Caco-2 (cell line): ENCODE data around the gene FRMD3. TPM values are rescaled to one million over a fixed set of nuclear protein-coding genes. Genes with fewer than 3 reads are reported as not detected.

Source experiments
- BruUV-seq: library from RNA; stranded (reverse); fragments of 400-500 nt; replicated peaks from 2 replicates; lab custom pipeline; 2021; lab: Mats Ljungman, UMichigan
- CTCF ChIA-PET: fragments of 300-600 bp; sonication (Branson Sonifier 250); formaldehyde crosslinking; loops from one replicate; lab custom pipeline; 2022; ENCODE audit warnings: antibody characterized with exemption; lab: Charles Lee
- POLR2A ChIA-PET: fragments of 300-600 bp; sonication (Branson Sonifier 250); formaldehyde crosslinking; loops from one replicate; lab custom pipeline; 2022; ENCODE audit warnings: antibody characterized with exemption; lab: Charles Lee
- DNase-seq, 2 experiments: peaks; one replicate each; pipeline versions ENCODE4 v3.0.0 to v3.0.0-alpha.2; 2020 to 2022
- H3K27me3 ChIP-seq: replicated peaks from 2 replicates; pipeline ENCODE4 v1.6.0; 2011; ENCODE audit warnings: low read length; ENCODE audit not compliant: control insufficient read depth, insufficient read depth
- H3K36me3 ChIP-seq: 2 replicates; pipeline ENCODE4 v1.5.1; 2011; ENCODE audit warnings: low read length; ENCODE audit not compliant: control insufficient read depth, insufficient read depth
- H3K4me1 ChIP-seq: fragments of 250-450 bp; sonication (Bioruptor Pico); 2 replicates; pipeline ENCODE4 v1.5.1; 2020; ENCODE audit warnings: mild to moderate bottlenecking
- H3K4me3 ChIP-seq: 2 replicates; pipeline ENCODE4 v1.5.1; 2011; ENCODE audit warnings: low read depth, mild to moderate bottlenecking, control low read depth, low read length
- H3K9me3 ChIP-seq: fragments of 250-450 bp; sonication (Bioruptor Pico); 2 replicates; pipeline ENCODE4 v1.5.1; 2020; ENCODE audit warnings: mild to moderate bottlenecking, moderate library complexity
- H3K27ac Mint-ChIP-seq: one replicate; pipeline ENCODE4 v1.8.0; 2022; ENCODE audit warnings: mixed read lengths; ENCODE audit not compliant: unreplicated experiment
- H3K27me3 Mint-ChIP-seq: one replicate; pipeline ENCODE4 v1.8.0; 2022; ENCODE audit warnings: mixed read lengths; ENCODE audit not compliant: insufficient read depth, unreplicated experiment
- H3K36me3 Mint-ChIP-seq: one replicate; pipeline ENCODE4 v1.8.0; 2022; ENCODE audit warnings: mild to moderate bottlenecking, mixed read lengths; ENCODE audit not compliant: insufficient read depth, unreplicated experiment
- H3K4me1 Mint-ChIP-seq: one replicate; pipeline ENCODE4 v1.8.0; 2022; ENCODE audit warnings: low read depth, mixed read lengths; ENCODE audit not compliant: unreplicated experiment
- H3K4me3 Mint-ChIP-seq: one replicate; pipeline ENCODE4 v1.8.0; 2022; ENCODE audit warnings: mild to moderate bottlenecking, moderate library complexity, mixed read lengths; ENCODE audit not compliant: unreplicated experiment
- H3K9me3 Mint-ChIP-seq: one replicate; pipeline ENCODE4 v1.8.0; 2022; ENCODE audit warnings: mixed read lengths; ENCODE audit not compliant: unreplicated experiment
- intact Hi-C: fragments of 100-400 bp; cut with micrococcal nuclease; formaldehyde crosslinking; loops from one replicate; pipeline ENCODE4 v1.10.0; 2022; ENCODE audit not compliant: unreplicated experiment
- total RNA-seq: library from RNA; stranded (reverse); gene quantifications from 2 replicates; pipeline ENCODE4 v1.2.3, GENCODE V29; 2022
- TF ChIP-seq, protein P1 (sequence below), 2 experiments: fragments of 200-600 bp in 1 of 2; IDR thresholded peaks; 1 replicate in 1 of 2; 2 replicates in 1 of 2; pipeline versions ENCODE4 v1.5.1 to v1.8.0; 2011 to 2022; ENCODE audit warnings: antibody characterized with exemption in 1 of 2, control low read depth in 1 of 2, inconsistent platforms in 1 of 2, low read depth in 1 of 2, low read length in 1 of 2, mild to moderate bottlenecking in 1 of 2, moderate library complexity in 1 of 2; ENCODE audit not compliant: insufficient read depth in 1 of 2, severe bottlenecking in 1 of 2, unreplicated experiment in 1 of 2

FRMD3 gene
- total RNA-seq, 1 experiment from 2014 or later = not detected

DNA sequence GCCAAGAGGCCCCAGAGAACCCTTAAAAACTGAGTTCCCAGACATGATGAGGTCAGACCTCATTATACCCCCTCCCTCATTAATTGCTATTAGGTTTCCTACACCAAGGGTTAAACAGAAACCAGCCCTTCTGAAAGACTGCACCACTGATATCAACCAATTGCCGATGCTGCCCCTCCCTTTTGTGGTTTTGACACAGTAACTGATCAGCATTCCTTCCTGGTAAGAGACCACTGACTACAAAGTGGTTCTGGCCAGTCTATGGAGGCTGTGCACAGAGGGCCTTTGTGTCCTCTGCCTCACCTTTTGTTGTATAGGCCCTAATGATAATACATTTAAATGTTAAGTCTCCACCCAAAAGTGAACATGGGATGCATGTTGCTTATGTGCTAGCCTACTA lies 201.5 kb downstream of the FRMD3 start:
- no peaks in the 10 kb centered on the region for H3K4me1 Mint-ChIP-seq
- DNase-seq = no peak
- H3K27me3 ChIP-seq = no peaks in the 10 kb centered on the region
- TF ChIP-seq, protein P1, sequence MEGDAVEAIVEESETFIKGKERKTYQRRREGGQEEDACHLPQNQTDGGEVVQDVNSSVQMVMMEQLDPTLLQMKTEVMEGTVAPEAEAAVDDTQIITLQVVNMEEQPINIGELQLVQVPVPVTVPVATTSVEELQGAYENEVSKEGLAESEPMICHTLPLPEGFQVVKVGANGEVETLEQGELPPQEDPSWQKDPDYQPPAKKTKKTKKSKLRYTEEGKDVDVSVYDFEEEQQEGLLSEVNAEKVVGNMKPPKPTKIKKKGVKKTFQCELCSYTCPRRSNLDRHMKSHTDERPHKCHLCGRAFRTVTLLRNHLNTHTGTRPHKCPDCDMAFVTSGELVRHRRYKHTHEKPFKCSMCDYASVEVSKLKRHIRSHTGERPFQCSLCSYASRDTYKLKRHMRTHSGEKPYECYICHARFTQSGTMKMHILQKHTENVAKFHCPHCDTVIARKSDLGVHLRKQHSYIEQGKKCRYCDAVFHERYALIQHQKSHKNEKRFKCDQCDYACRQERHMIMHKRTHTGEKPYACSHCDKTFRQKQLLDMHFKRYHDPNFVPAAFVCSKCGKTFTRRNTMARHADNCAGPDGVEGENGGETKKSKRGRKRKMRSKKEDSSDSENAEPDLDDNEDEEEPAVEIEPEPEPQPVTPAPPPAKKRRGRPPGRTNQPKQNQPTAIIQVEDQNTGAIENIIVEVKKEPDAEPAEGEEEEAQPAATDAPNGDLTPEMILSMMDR (IDR thresholded peaks at IDR 0.05; ENCODE audit: insufficient read depth in 1 of 2, low read depth in 1 of 2, low read length in 1 of 2, severe bottlenecking in 1 of 2, unreplicated experiment in 1 of 2) = no peak
- ChIA-PET POLR2A (no interaction called here), CTCF (no interaction called here)
- no peaks in the 10 kb centered on the region for H3K27me3 Mint-ChIP-seq
- no peaks in the 10 kb centered on the region for H3K36me3 Mint-ChIP-seq
- no peaks in the 10 kb centered on the region for H3K36me3 ChIP-seq
- no peak overlapping the region for H3K27ac Mint-ChIP-seq
- H3K9me3 ChIP-seq = no peaks in the 10 kb centered on the region
- H3K4me3 Mint-ChIP-seq = no peak overlapping the region
- H3K4me1 ChIP-seq = no peaks in the 10 kb centered on the region
- H3K9me3 Mint-ChIP-seq = no peaks in the 10 kb centered on the region
- BruUV-seq = no TSS peak
- no peak overlapping the region for H3K4me3 ChIP-seq
- intact Hi-C loops = no loop called here

GRCh38 chr9:83334320-83334719 lies 203.9 kb downstream of the FRMD3 start:
- no peak overlapping the region for H3K4me3 ChIP-seq
- ChIA-PET CTCF (interaction anchor here (0.6 to 2.5 kb wide), 4 partner anchors 12 to 210 kb away, joined by 3 to 18 read pairs (median 5); partner anchors contain the start of gene FRMD3), POLR2A (no interaction called here)
- Mint-ChIP-seq H3K9me3 (no peaks in the 10 kb centered on the region), H3K27me3 (no peaks in the 10 kb centered on the region), H3K36me3 (no peaks in the 10 kb centered on the region), H3K4me3 (no peak overlapping the region), H3K27ac (no peak overlapping the region), H3K4me1 (no peaks in the 10 kb centered on the region)
- no peaks in the 10 kb centered on the region for H3K4me1 ChIP-seq
- peak; percentile 58 to 59 for DNase-seq
- H3K9me3 ChIP-seq = no peaks in the 10 kb centered on the region
- no TSS peak for BruUV-seq
- TF ChIP-seq, protein P1 (IDR thresholded peaks at IDR 0.05; ENCODE audit: insufficient read depth in 1 of 2, low read depth in 1 of 2, low read length in 1 of 2, severe bottlenecking in 1 of 2, unreplicated experiment in 1 of 2) = peak; percentile 47 to 54
- intact Hi-C loops = loop anchor here (1.0 to 5.0 kb wide), 3 partner anchors 204 to 578 kb away; partner anchors contain the start of gene FRMD3
- no peaks in the 10 kb centered on the region for H3K27me3 ChIP-seq
- no peaks in the 10 kb centered on the region for H3K36me3 ChIP-seq

DNA sequence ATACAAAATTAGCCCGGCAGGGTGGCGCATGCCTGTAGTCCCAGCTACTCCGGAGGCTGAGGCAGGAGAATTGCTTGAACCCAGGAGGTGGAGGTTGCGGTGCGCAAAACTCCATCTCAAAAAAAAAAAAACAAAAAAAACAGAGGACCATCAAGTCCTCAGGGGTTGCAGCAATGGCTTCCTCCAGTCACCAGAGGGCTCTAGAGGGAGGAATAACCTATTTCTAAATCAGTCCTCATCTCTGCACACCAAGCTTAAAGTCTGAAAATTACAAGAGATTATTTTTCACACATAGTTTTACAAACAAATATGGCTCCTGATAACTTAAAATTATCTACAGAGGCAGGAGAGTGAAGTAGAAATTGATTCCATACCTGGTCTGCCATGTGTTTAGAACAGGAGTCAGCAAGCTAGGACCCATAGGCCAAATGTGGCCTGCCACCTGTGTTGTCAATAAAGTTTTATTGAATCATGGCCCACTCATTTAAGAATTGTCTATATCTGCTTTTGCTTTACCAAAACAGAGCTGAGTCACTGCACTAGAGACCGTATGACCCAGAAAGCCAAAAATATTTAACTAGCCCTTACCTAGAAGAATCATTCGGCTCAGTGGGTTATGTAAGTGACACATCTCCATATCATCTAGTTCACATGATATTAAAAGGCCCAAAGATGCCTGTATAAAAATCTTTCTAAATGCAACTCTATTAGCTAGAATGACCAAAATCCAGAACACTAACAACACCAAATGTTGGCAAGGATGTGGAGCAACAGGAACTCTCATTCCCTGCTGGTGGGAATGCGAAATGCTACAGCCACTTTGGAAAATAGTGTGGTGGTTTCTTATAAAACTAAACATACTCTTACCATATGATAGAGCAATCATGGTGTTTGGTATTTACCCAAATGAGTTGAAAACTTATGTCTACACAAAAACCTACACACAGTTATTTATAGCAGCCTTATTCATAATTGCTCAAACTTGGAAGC lies 207.7 kb downstream of the FRMD3 start:
- Mint-ChIP-seq H3K4me1 (no peaks in the 10 kb centered on the region), H3K36me3 (no peaks in the 10 kb centered on the region), H3K9me3 (no peaks in the 10 kb centered on the region), H3K27ac (no peak overlapping the region), H3K4me3 (no peak overlapping the region), H3K27me3 (no peaks in the 10 kb centered on the region)
- H3K27me3 ChIP-seq = no peaks in the 10 kb centered on the region
- no peaks in the 10 kb centered on the region for H3K9me3 ChIP-seq
- ChIA-PET POLR2A (no interaction called here), CTCF (no interaction called here)
- intact Hi-C loops = loop anchor here (5.0 kb wide), 1 partner anchor 582 kb away; no protein-coding TSS in a partner anchor
- no peak overlapping the region for H3K4me3 ChIP-seq
- TF ChIP-seq, protein P1 (IDR thresholded peaks at IDR 0.05; ENCODE audit: insufficient read depth in 1 of 2, low read depth in 1 of 2, low read length in 1 of 2, severe bottlenecking in 1 of 2, unreplicated experiment in 1 of 2) = no peak
- no peak for DNase-seq
- no peaks in the 10 kb centered on the region for H3K36me3 ChIP-seq
- BruUV-seq = no TSS peak
- no peaks in the 10 kb centered on the region for H3K4me1 ChIP-seq
